Neural cell (in vitro differentiated cells): ENCODE data around the gene TUBA4B. TPM values are rescaled to one million over a fixed set of nuclear protein-coding genes. Genes with fewer than 3 reads are reported as not detected.
"Not testable (repeated sequence)": the region's sequence is repeated elsewhere in the genome, so short reads cannot be mapped to it uniquely, and the experiment has no call there.

ENCODE experiments used
- H2AFZ ChIP-seq: fragments of 200-600, 300-800 bp; sonication (generic), shearing (Covaris generic); 2 replicates; pipeline ENCODE4 v1.6.0; 2014; ENCODE audit warnings: low read depth, mild to moderate bottlenecking, antibody characterized with exemption, low read length, moderate library complexity
- H3F3A ChIP-seq: fragments of 200-600 bp; shearing (Covaris generic); 2 replicates; pipeline ENCODE4 v1.6.1; 2016; ENCODE audit warnings: mild to moderate bottlenecking, moderate library complexity, mixed read lengths, antibody characterized with exemption, low read length; ENCODE audit not compliant: insufficient read depth, poor library complexity, severe bottlenecking
- H3K27ac ChIP-seq: fragments of 200-600, 300-800 bp; sonication (generic), shearing (Covaris generic); 2 replicates; pipeline ENCODE4 v1.5.1; 2014; ENCODE audit warnings: mild to moderate bottlenecking, low read length, moderate library complexity
- H3K27me3 ChIP-seq: fragments of 300-800, 200-600 bp; sonication (generic), shearing (Covaris generic); 2 replicates; pipeline ENCODE4 v1.6.0; 2014; ENCODE audit warnings: mild to moderate bottlenecking, low read depth, low read length, moderate library complexity; ENCODE audit not compliant: insufficient read depth
- H3K36me3 ChIP-seq: fragments of 300-800, 200-600 bp; sonication (generic), shearing (Covaris generic); 2 replicates; pipeline ENCODE4 v1.5.1; 2014; ENCODE audit warnings: mild to moderate bottlenecking, antibody characterized with exemption, low read length, moderate library complexity; ENCODE audit not compliant: insufficient read depth
- H3K4me2 ChIP-seq: fragments of 300-800, 200-600 bp; sonication (generic), shearing (Covaris generic); 2 replicates; pipeline ENCODE4 v1.6.0; 2014; ENCODE audit warnings: mild to moderate bottlenecking, low read length
- H3K4me3 ChIP-seq: fragments of 300-800, 200-600 bp; sonication (generic), shearing (Covaris generic); 2 replicates; pipeline ENCODE4 v1.5.1; 2014; ENCODE audit warnings: mild to moderate bottlenecking, low read length, moderate library complexity
- H3K79me2 ChIP-seq: fragments of 200-600 bp; shearing (Covaris generic); replicated peaks from 2 replicates; pipeline ENCODE4 v1.6.0; 2014; ENCODE audit warnings: mild to moderate bottlenecking, low read length, moderate library complexity; ENCODE audit not compliant: insufficient read depth
- H3K9ac ChIP-seq: fragments of 300-800, 200-600 bp; sonication (generic), shearing (Covaris generic); 2 replicates; pipeline ENCODE4 v1.6.1; 2016; ENCODE audit warnings: mild to moderate bottlenecking, low read length, mixed read lengths
- H3K9me2 ChIP-seq: fragments of 200-600 bp; shearing (Covaris generic); 2 replicates; pipeline ENCODE4 v1.6.1; 2016; ENCODE audit warnings: mild to moderate bottlenecking, low read length, mixed read lengths; ENCODE audit not compliant: insufficient read depth
- H3K9me3 ChIP-seq: fragments of 200-600, 300-800 bp; sonication (generic), shearing (Covaris generic); 2 replicates; pipeline ENCODE4 v1.6.1; 2016; ENCODE audit warnings: mild to moderate bottlenecking, mixed run types, low read length, moderate library complexity, mixed read lengths
- H4K20me1 ChIP-seq: fragments of 200-600 bp; shearing (Covaris generic); 2 replicates; pipeline ENCODE4 v1.6.1; 2016; ENCODE audit warnings: mild to moderate bottlenecking, mixed run types; ENCODE audit not compliant: insufficient read depth
- EP300 ChIP-seq: fragments of 450-650 bp; conservative IDR thresholded peaks from 2 replicates; pipeline ENCODE4 v1.6.1; 2014; ENCODE audit warnings: antibody characterized with exemption, mild to moderate bottlenecking, moderate library complexity; ENCODE audit not compliant: poor library complexity, severe bottlenecking
- EZH2 ChIP-seq: fragments of 200-600, 300-800 bp; shearing (Covaris generic), sonication (generic); IDR thresholded peaks from 2 replicates; pipeline ENCODE4 v1.6.1; 2014; ENCODE audit warnings: antibody characterized with exemption, low read length, borderline replicate concordance, mild to moderate bottlenecking; ENCODE audit not compliant: insufficient read depth, poor library complexity, severe bottlenecking
- MXI1 ChIP-seq: fragments of 450-650 bp; conservative IDR thresholded peaks from 2 replicates; pipeline ENCODE4 v1.6.1; 2014; ENCODE audit warnings: antibody characterized with exemption, mild to moderate bottlenecking; ENCODE audit not compliant: poor library complexity, severe bottlenecking
- POLR2AphosphoS5 ChIP-seq: IDR thresholded peaks from 2 replicates; pipeline ENCODE4 v1.6.1; 2012
- RAD21 ChIP-seq: fragments of 450-650 bp; conservative IDR thresholded peaks from 2 replicates; pipeline ENCODE4 v1.6.1; 2014; ENCODE audit warnings: antibody characterized with exemption, mild to moderate bottlenecking, moderate library complexity
- SMC3 ChIP-seq: fragments of 450-650 bp; conservative IDR thresholded peaks from 2 replicates; pipeline ENCODE4 v1.6.1; 2014; ENCODE audit warnings: antibody characterized with exemption, mild to moderate bottlenecking, moderate library complexity; ENCODE audit not compliant: poor library complexity
- TAF1 ChIP-seq: IDR thresholded peaks from 2 replicates; pipeline ENCODE4 v1.6.1; 2012; ENCODE audit warnings: low read depth
- polyA plus RNA-seq: library from polyadenylated mRNA; depleted of rRNA; stranded (reverse); fragments of >200 nt; gene quantifications from 2 replicates; pipeline ENCODE4 v1.2.3, GENCODE V29; 2014
- TF ChIP-seq, protein P1 (sequence below): fragments of 450-650 bp; IDR thresholded peaks from 2 replicates; pipeline ENCODE4 v1.5.1; 2014; ENCODE audit warnings: antibody characterized with exemption, mild to moderate bottlenecking, moderate library complexity; ENCODE audit not compliant: poor library complexity, severe bottlenecking
- TF ChIP-seq, protein P2 (sequence below): IDR thresholded peaks from 2 replicates; pipeline ENCODE4 v1.6.1; 2012; ENCODE audit warnings: borderline replicate concordance

TUBA4B gene
- polyA plus RNA-seq, 1 donor from 2014 or later = not detected

DNA sequence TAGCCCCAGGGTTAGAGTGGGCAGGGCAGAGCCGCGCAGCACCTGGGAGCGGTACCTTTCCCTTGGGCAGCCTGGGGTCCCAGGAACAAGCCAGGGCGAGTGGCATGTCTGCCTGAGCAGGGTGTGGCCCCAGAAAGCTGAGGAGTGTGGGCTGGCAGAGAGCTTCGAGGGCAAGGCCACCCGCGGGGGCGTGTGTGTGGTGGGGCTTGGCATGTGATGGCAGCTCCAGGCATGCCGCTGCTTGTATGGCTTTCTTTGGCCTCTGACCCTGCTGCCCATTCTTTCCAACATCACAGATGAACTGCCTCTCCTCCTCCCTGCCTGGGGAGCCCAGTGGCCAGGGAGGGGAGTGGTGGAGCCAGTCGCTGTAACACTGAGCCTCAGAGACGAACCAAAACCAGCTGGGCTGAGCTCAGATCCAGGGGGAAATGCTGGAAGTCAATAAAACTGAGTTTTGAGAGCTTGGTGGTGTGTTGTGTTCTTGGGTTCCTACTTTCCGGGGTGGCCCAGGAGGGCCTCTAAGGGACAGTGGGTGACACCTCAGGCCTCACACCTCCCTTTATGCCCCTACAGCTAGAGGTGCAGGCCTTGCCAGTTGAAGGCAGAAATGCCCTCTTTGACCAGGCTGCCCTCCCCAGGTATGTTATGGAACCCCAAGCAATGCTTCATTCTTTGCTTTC, 33.5 kb downstream of the TUBA4B start:
- Histone ChIP-seq H3K27ac (no peak overlapping the region), H3K9ac (no peak overlapping the region), H3K4me2 (no peak overlapping the region)

DNA sequence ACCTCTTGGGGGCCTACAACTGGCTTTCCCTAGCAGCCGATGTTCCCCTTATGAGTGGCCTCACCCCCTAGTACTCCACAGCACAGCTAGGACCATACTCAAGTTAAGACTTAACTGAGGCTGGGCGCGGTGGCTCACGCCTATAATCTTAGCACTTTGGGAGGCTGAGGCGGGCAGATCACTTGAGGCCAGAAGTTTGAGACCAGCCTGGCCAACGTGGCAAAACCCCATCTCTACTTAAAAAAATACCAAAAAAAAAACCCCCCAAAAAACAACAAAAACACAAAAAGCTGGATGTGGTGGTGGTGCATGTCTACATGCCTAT, 34.0 kb downstream of the TUBA4B start:
- H3K79me2 ChIP-seq, H3K9me3 ChIP-seq, H3K9ac ChIP-seq, H3K27me3 ChIP-seq, H3K9me2 ChIP-seq, H2AFZ ChIP-seq, H3K4me2 ChIP-seq, H4K20me1 ChIP-seq, H3K36me3 ChIP-seq, H3F3A ChIP-seq, H3K4me3 ChIP-seq, H3K27ac ChIP-seq: not testable (repeated sequence)

More for the DNA sequence above, 33.5 kb downstream of the TUBA4B start:
- TF ChIP-seq TAF1 (no peak), EP300 (no peak), EZH2 (no peak), RAD21 (no peak), POLR2AphosphoS5 (no peak), SMC3 (no peak), MXI1 (no peak)
- TF ChIP-seq, protein P1, sequence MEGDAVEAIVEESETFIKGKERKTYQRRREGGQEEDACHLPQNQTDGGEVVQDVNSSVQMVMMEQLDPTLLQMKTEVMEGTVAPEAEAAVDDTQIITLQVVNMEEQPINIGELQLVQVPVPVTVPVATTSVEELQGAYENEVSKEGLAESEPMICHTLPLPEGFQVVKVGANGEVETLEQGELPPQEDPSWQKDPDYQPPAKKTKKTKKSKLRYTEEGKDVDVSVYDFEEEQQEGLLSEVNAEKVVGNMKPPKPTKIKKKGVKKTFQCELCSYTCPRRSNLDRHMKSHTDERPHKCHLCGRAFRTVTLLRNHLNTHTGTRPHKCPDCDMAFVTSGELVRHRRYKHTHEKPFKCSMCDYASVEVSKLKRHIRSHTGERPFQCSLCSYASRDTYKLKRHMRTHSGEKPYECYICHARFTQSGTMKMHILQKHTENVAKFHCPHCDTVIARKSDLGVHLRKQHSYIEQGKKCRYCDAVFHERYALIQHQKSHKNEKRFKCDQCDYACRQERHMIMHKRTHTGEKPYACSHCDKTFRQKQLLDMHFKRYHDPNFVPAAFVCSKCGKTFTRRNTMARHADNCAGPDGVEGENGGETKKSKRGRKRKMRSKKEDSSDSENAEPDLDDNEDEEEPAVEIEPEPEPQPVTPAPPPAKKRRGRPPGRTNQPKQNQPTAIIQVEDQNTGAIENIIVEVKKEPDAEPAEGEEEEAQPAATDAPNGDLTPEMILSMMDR = no peak
- TF ChIP-seq, protein P2, sequence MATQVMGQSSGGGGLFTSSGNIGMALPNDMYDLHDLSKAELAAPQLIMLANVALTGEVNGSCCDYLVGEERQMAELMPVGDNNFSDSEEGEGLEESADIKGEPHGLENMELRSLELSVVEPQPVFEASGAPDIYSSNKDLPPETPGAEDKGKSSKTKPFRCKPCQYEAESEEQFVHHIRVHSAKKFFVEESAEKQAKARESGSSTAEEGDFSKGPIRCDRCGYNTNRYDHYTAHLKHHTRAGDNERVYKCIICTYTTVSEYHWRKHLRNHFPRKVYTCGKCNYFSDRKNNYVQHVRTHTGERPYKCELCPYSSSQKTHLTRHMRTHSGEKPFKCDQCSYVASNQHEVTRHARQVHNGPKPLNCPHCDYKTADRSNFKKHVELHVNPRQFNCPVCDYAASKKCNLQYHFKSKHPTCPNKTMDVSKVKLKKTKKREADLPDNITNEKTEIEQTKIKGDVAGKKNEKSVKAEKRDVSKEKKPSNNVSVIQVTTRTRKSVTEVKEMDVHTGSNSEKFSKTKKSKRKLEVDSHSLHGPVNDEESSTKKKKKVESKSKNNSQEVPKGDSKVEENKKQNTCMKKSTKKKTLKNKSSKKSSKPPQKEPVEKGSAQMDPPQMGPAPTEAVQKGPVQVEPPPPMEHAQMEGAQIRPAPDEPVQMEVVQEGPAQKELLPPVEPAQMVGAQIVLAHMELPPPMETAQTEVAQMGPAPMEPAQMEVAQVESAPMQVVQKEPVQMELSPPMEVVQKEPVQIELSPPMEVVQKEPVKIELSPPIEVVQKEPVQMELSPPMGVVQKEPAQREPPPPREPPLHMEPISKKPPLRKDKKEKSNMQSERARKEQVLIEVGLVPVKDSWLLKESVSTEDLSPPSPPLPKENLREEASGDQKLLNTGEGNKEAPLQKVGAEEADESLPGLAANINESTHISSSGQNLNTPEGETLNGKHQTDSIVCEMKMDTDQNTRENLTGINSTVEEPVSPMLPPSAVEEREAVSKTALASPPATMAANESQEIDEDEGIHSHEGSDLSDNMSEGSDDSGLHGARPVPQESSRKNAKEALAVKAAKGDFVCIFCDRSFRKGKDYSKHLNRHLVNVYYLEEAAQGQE = no peak
- Histone ChIP-seq H3K9me2 (no peaks in the 10 kb centered on the region), H2AFZ (no peak overlapping the region), H3F3A (no peaks in the 10 kb centered on the region), H3K9me3 (no peaks in the 10 kb centered on the region), H3K4me3 (no peak overlapping the region), H3K27me3 (no peaks in the 10 kb centered on the region), H4K20me1 (no peaks in the 10 kb centered on the region), H3K36me3 (no peaks in the 10 kb centered on the region), H3K79me2 (no peaks in the 10 kb centered on the region)
